GM12801 (cell line): Measurements from ENCODE around the gene ZNF688.

Source experiments
- TF ChIP-seq, protein P1 (sequence below): IDR thresholded peaks from one replicate; pipeline ENCODE4 v1.5.1; 2011; ENCODE audit warnings: control low read depth; ENCODE audit not compliant: insufficient read length; ENCODE audit errors: extremely low read depth

ZNF688 gene

GRCh38 chr16:30532285-30533145, 39.0 kb downstream of the ZNF688 start:
- TF ChIP-seq, protein P1, sequence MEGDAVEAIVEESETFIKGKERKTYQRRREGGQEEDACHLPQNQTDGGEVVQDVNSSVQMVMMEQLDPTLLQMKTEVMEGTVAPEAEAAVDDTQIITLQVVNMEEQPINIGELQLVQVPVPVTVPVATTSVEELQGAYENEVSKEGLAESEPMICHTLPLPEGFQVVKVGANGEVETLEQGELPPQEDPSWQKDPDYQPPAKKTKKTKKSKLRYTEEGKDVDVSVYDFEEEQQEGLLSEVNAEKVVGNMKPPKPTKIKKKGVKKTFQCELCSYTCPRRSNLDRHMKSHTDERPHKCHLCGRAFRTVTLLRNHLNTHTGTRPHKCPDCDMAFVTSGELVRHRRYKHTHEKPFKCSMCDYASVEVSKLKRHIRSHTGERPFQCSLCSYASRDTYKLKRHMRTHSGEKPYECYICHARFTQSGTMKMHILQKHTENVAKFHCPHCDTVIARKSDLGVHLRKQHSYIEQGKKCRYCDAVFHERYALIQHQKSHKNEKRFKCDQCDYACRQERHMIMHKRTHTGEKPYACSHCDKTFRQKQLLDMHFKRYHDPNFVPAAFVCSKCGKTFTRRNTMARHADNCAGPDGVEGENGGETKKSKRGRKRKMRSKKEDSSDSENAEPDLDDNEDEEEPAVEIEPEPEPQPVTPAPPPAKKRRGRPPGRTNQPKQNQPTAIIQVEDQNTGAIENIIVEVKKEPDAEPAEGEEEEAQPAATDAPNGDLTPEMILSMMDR, result no peak

DNA sequence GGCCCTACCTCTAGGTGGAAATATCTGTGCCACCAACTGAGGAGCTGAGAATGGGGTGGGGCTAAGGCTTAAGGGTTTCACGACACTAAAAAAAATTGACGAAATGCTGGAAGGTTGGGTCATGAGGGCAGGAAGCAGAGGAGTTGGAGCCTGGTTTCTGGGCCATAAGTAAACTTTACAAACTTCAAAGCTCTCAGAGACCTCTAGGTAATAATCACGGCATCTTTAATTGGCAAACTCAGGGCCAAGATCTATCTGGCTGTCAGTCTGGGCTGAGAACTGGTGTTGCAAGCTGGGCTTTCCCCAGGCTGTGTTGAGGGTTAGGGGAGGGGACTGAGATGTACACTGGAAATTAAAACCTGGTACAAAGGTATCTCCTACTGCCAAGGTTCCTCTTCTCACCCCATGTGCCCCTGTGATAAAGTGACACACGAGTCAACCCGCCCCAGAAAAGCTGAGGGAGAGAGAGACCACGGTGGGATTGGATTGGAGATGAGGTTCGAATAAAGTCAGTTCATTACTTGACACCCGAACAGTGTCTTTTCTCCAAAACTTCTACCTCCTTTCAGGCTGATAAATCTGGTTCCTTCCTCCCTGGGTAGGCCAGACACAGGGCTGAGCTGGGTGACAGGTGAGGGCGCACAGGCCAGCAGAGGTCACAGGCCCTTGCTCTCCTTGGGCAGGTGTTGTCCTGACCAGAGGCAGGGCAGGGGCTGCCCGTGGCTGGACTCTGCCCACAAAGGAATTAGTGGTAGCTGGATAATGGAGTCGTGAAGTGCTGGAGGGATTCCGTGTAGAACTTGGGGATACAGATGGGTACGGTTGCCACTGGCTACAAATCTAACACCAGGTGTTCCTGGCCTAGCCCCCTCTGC, 41.1 kb downstream of the ZNF688 start:
- TF ChIP-seq, protein P1, result no peak

DNA sequence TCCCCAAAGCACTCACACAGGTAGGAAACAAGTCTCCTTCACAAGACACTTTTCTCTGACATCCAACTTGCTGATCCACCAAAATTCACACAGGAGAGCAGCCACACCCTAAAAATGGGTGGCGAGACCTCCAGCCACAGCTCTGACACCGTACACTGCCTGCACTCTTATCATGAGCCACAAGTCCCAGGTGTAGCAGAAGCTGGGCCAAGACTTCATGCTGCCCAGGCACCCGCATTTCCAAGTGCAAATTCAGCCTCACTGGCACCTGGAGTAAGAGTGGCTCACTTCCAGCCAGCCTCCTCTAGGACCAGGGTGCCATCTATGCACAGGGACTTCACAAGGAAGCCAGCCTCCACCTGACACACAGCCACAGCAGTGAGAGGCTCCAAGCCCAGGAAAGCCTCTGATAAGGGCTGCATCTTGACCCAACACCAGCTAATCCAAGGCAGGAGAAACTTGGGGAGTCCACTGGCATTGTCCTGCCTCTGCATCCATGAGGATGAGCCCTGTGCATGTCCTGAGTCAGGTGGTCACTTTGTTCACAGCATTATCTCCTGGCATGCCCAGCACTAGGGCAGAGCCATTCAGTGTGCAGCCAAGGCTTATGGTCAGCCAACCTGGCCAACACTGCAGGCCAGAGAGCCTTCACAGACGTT, 42.6 kb downstream of the ZNF688 start:
- TF ChIP-seq, protein P1, result no peak

DNA sequence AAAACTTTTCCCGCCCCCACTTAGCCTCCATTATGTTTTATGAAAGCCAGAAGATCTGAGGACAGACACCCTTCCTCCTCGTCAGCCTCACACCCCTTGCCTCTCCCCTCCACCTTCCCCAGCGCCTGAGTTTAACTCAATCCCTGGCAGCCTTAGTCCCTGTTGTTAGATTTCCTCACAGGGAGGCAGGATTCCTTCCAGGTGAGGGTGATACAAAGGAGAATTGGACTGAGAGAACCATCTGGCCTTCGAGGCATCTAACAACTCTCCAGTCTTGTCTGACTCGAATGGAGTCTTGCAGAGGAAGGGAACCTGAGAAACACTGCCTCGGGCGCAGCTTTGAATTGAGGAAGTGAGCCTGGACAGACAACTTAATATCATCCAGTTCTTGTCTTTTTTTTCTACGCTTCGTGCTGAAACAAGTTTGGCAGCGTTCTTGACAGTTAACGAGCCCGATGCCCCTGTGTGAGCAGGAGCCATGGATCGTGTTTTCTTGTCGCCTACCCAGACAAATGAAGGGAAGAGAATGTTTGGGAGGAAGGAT, 43.8 kb downstream of the ZNF688 start:
- TF ChIP-seq, protein P1, result no peak

DNA sequence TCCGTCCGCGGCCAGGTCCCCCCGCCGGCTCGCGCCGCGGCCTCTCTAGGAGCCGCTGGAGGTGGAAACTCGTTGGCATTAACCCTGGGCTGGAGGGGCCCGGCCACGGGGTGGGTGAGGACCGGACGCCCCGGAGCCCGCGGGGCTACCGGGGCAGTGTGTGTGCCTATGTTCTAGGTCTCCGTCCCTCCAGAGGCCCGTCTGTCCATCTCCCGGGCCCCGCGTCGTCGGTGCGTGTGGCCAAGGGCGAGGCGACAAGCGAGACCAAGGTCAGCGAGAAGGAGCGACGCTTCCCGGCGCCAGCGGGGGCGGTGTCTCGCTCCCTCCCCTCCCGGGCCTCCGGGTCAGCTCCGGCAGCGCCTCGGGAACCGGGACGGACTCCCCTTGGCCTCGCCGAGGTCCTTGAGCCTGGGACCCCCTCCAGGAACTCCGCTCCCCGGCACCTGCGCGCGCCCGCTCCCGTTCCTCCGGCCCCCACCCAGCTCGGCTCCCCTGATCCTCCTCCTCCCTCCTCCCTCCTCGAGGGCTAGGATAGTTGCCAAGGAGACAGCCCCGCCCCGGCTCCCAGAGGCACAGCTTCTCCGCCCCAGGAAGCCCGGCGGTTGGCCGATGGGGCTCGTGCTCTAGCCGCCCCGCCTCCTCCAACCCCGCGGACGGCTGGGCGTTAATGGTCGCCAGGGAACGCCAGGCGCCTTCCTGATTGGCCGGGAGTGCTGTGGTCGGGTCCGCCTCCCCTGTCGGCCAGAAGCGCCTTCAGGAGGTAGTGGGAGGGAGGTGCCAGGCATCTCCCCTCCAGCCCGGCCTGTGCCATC, 44.5 kb downstream of the ZNF688 start:
- TF ChIP-seq, protein P1, result no peak

GRCh38 chr16:30526137-30526822, 45.2 kb downstream of the ZNF688 start, which contains the start of gene ZNF768:
ZNF768 (minus strand) TSS chr16:30526566; CDS start chr16:30526413, 153 bp downstream.
- TF ChIP-seq, protein P1, result no peak
